Panc1 (cell line): ENCODE results near the gene IFT27.

Experiments used
- REST ChIP-seq, 2 experiments: IDR thresholded peaks; 2 replicates each; pipeline ENCODE4 v1.6.1; 2011 to 2012; ENCODE audit warnings: low read depth in 2 of 2, control low read depth in 1 of 2, low read length in 1 of 2, mild to moderate bottlenecking in 1 of 2, moderate library complexity in 1 of 2; ENCODE audit not compliant: insufficient read depth in 1 of 2
- TF ChIP-seq, protein P1 (sequence below): fragments of 450-650 bp; IDR thresholded peaks from 2 replicates; pipeline ENCODE4 v1.5.1; 2017; ENCODE audit warnings: mild to moderate bottlenecking

- TF ChIP-seq, protein P1, sequence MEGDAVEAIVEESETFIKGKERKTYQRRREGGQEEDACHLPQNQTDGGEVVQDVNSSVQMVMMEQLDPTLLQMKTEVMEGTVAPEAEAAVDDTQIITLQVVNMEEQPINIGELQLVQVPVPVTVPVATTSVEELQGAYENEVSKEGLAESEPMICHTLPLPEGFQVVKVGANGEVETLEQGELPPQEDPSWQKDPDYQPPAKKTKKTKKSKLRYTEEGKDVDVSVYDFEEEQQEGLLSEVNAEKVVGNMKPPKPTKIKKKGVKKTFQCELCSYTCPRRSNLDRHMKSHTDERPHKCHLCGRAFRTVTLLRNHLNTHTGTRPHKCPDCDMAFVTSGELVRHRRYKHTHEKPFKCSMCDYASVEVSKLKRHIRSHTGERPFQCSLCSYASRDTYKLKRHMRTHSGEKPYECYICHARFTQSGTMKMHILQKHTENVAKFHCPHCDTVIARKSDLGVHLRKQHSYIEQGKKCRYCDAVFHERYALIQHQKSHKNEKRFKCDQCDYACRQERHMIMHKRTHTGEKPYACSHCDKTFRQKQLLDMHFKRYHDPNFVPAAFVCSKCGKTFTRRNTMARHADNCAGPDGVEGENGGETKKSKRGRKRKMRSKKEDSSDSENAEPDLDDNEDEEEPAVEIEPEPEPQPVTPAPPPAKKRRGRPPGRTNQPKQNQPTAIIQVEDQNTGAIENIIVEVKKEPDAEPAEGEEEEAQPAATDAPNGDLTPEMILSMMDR, result no peak
- no peak for TF ChIP-seq REST (IDR thresholded peaks at IDR 0.05; ENCODE audit: insufficient read depth in 1 of 2, low read depth in 2 of 2, low read length in 1 of 2)
These were observed 31.5 kb downstream of the IFT27 start for GRCh38 chr22:36744413-36744765.
